NOMO-1 (cell line): Measurements from ENCODE around the gene SAMD14.

Source experiments
- DNase-seq, 2 experiments: peaks; one replicate each; lab custom pipeline; 2025; ENCODE audit not compliant: unreplicated experiment in 2 of 2; lab: John Stamatoyannopoulos, UW

SAMD14 gene

GRCh38 chr17:50114849-50115357 is 15.1 kb downstream of the SAMD14 start:
- DNase-seq = peak; percentile 40 to 63

GRCh38 chr17:50114401-50114800 is 15.6 kb downstream of the SAMD14 start:
- no peak for DNase-seq

- DNase-seq = no peak
Observed at GRCh38 chr17:50113624-50114320, 16.2 kb downstream of the SAMD14 start.

GRCh38 chr17:50112694-50113093 is 17.3 kb downstream of the SAMD14 start:
- DNase-seq = no peak

- no peak for DNase-seq
Observed at GRCh38 chr17:50111673-50112655, 18.0 kb downstream of the SAMD14 start.

- no peak for DNase-seq
Observed at GRCh38 chr17:50110591-50111349, 19.2 kb downstream of the SAMD14 start.

- no peak for DNase-seq
Observed at GRCh38 chr17:50109785-50110184, 20.2 kb downstream of the SAMD14 start.

GRCh38 chr17:50109207-50109606 is 20.8 kb downstream of the SAMD14 start:
- no peak for DNase-seq

GRCh38 chr17:50108556-50108955 is 21.4 kb downstream of the SAMD14 start:
- no peak for DNase-seq

- no peak for DNase-seq
Observed at GRCh38 chr17:50107790-50108414, 22.1 kb downstream of the SAMD14 start.

GRCh38 chr17:50106393-50107131 is 23.4 kb downstream of the SAMD14 start:
- no peak for DNase-seq

- DNase-seq = no peak
Observed at GRCh38 chr17:50105811-50106210, 24.1 kb downstream of the SAMD14 start.

- no peak for DNase-seq
Observed at GRCh38 chr17:50103941-50104340, 26.0 kb downstream of the SAMD14 start.

- DNase-seq = no peak
Observed at GRCh38 chr17:50103252-50103651, 26.7 kb downstream of the SAMD14 start.

GRCh38 chr17:50102164-50102991 is 27.6 kb downstream of the SAMD14 start:
- no peak for DNase-seq

GRCh38 chr17:50101346-50102163 is 28.4 kb downstream of the SAMD14 start:
- no peak for DNase-seq

GRCh38 chr17:50100921-50101345 is 29.0 kb downstream of the SAMD14 start:
- DNase-seq = no peak

GRCh38 chr17:50100480-50100883 is 29.5 kb downstream of the SAMD14 start:
- no peak for DNase-seq
